Left ventricle myocardium inferior (tissue), 1 donor: ENCODE data around the gene TGFB2. TPM values are rescaled to one million over a fixed set of nuclear protein-coding genes. Genes with fewer than 3 reads are reported as not detected.

Source experiments
- DNase-seq: peaks from one replicate; pipeline ENCODE4 v3.0.0-alpha.2; 2020
- H3K27ac ChIP-seq: fragments of 200-600 bp; replicated peaks from 2 replicates; pipeline ENCODE4 v1.8.0; 2021
- H3K27me3 ChIP-seq: fragments of 200-600 bp; 2 replicates; pipeline ENCODE4 v1.8.0; 2021; ENCODE audit warnings: low read depth
- H3K36me3 ChIP-seq: fragments of 200-600 bp; 2 replicates; pipeline ENCODE4 v1.8.0; 2021
- H3K4me1 ChIP-seq: fragments of 200-600 bp; 2 replicates; pipeline ENCODE4 v1.8.0; 2021
- H3K4me3 ChIP-seq: fragments of 200-600 bp; 2 replicates; pipeline ENCODE4 v1.8.0; 2021; ENCODE audit warnings: mild to moderate bottlenecking, moderate library complexity
- H3K9me3 ChIP-seq: fragments of 200-600 bp; replicated peaks from 2 replicates; pipeline ENCODE4 v1.8.0; 2021
- CTCF ChIP-seq: fragments of 200-600 bp; IDR thresholded peaks from 2 replicates; pipeline ENCODE4 v1.8.0; 2021; ENCODE audit warnings: antibody characterized with exemption, mild to moderate bottlenecking, borderline replicate concordance
- intact Hi-C: fragments of 100-400 bp; cut with micrococcal nuclease; formaldehyde crosslinking; loops from one replicate; pipeline ENCODE4 v1.11.0; 2022
- total RNA-seq: library from RNA; stranded (reverse); fragmentation: NEBNext Ultra II Directional; extraction: Animal tissue kit (Norgen Biotek cat#: 25700); gene quantifications from one replicate; pipeline ENCODE4 v1.2.1, GENCODE V29; 2021
- donor health status: DM: no; HTN: yes; CAD: no; lungs with severe emphysema.

The TGFB2 gene
- total RNA-seq, 1 donor from 2014 or later = 4.4 TPM

DNA sequence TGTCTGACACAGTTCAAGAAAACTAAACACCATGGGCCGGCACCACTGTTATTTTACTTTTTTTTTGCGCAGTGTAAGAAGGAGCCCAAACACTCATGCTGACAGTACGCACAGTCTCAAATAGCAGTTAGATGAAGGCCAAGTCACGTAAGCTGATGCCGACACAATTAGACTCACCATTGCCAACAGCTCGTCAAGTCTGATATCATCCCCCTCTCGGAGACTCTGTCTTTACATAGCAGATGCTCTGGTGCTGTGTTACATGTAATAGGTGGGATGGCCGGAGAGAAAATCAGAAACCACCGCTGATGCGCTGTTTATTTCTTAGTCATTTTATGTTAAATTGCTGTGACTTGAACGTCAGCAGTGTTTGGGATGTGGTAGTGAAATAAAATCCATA is 49.3 kb downstream of the TGFB2 start:
- no peaks in the 10 kb centered on the region for H3K27me3 ChIP-seq
- H3K9me3 ChIP-seq = no peaks in the 10 kb centered on the region
- no peaks in the 10 kb centered on the region for H3K36me3 ChIP-seq
- H3K27ac ChIP-seq = no peak overlapping the region
- no peak for DNase-seq
- peaks cover 9% of the 10 kb centered on the region for H3K4me1 ChIP-seq
- intact Hi-C loops = no loop called here
- no peak for TF ChIP-seq CTCF
- H3K4me3 ChIP-seq = no peak overlapping the region

- no peak overlapping the region for H3K4me3 ChIP-seq
- no peaks in the 10 kb centered on the region for H3K27me3 ChIP-seq
- H3K4me1 ChIP-seq = peaks cover 8% of the 10 kb centered on the region
- DNase-seq = no peak
- H3K9me3 ChIP-seq = no peaks in the 10 kb centered on the region
- intact Hi-C loops = no loop called here
- no peak overlapping the region for H3K27ac ChIP-seq
- H3K36me3 ChIP-seq = no peaks in the 10 kb centered on the region
- no peak for TF ChIP-seq CTCF
These were observed 49.9 kb downstream of the TGFB2 start for GRCh38 chr1:218394989-218395388.

GRCh38 chr1:218395916-218396315 is 50.8 kb downstream of the TGFB2 start:
- intact Hi-C loops = no loop called here
- H3K27me3 ChIP-seq = no peaks in the 10 kb centered on the region
- no peaks in the 10 kb centered on the region for H3K36me3 ChIP-seq
- no peak overlapping the region for H3K4me3 ChIP-seq
- no peaks in the 10 kb centered on the region for H3K4me1 ChIP-seq
- no peak overlapping the region for H3K27ac ChIP-seq
- TF ChIP-seq CTCF = no peak
- H3K9me3 ChIP-seq = no peaks in the 10 kb centered on the region
- no peak for DNase-seq

GRCh38 chr1:218397752-218398339 is 52.7 kb downstream of the TGFB2 start:
- H3K4me1 ChIP-seq = no peaks in the 10 kb centered on the region

GRCh38 chr1:218400624-218401023 is 55.5 kb downstream of the TGFB2 start:
- no peaks in the 10 kb centered on the region for H3K4me1 ChIP-seq
- no peaks in the 10 kb centered on the region for H3K9me3 ChIP-seq
- no peaks in the 10 kb centered on the region for H3K36me3 ChIP-seq
- DNase-seq = no peak
- no peak overlapping the region for H3K27ac ChIP-seq
- H3K27me3 ChIP-seq = no peaks in the 10 kb centered on the region
- intact Hi-C loops = no loop called here
- no peak for TF ChIP-seq CTCF
- H3K4me3 ChIP-seq = no peak overlapping the region

More at GRCh38 chr1:218397752-218398339, 52.7 kb downstream of the TGFB2 start:
- TF ChIP-seq CTCF = no peak
- H3K9me3 ChIP-seq = no peaks in the 10 kb centered on the region
- H3K4me3 ChIP-seq = no peak overlapping the region
- H3K27ac ChIP-seq = no peak overlapping the region
- no peaks in the 10 kb centered on the region for H3K36me3 ChIP-seq
- no peak for DNase-seq
- no peaks in the 10 kb centered on the region for H3K27me3 ChIP-seq
- intact Hi-C loops = no loop called here
